Measurements from ENCODE around the gene AVP.
"Not testable (repeated sequence)": the region's sequence is repeated elsewhere in the genome, so short reads cannot be mapped to it uniquely, and the experiment has no call there.

DNA sequence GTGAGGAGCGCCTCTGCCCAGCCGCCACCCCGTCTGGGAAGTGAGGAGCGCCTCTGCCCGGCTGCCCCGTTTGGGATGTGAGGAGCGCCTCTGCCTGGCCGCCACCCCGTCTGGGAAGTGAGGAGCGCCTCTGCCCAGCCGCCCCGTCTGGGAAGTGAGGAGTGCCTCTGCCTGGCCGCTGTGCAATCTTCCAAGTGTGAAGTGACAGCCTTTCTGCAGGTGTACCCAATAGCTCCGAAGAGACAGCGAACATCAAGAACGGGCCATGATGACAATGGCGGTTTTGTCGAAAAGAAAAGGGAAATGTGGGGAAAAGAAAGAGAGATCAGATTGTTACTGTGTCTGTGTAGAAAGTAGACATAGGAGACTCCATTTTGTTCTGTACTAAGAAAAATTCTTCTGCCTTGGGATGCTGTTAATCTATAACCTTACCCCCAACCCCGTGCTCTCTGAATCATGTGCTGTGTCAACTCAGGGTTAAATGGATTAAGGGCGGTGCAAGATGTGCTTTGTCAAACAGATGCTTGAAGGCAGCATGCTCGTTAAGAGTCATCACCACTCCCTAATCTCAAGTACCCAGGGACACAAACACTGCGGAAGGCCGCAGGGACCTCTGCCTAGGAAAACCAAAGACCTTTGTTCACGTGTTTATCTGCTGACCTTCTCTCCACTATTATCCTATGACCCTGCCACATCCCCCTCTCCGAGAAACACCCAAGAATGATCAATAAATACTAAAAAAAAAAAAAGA lies 41.4 kb upstream of the AVP start:
- TF ChIP-seq, protein P1, sequence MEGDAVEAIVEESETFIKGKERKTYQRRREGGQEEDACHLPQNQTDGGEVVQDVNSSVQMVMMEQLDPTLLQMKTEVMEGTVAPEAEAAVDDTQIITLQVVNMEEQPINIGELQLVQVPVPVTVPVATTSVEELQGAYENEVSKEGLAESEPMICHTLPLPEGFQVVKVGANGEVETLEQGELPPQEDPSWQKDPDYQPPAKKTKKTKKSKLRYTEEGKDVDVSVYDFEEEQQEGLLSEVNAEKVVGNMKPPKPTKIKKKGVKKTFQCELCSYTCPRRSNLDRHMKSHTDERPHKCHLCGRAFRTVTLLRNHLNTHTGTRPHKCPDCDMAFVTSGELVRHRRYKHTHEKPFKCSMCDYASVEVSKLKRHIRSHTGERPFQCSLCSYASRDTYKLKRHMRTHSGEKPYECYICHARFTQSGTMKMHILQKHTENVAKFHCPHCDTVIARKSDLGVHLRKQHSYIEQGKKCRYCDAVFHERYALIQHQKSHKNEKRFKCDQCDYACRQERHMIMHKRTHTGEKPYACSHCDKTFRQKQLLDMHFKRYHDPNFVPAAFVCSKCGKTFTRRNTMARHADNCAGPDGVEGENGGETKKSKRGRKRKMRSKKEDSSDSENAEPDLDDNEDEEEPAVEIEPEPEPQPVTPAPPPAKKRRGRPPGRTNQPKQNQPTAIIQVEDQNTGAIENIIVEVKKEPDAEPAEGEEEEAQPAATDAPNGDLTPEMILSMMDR (IDR thresholded peaks at IDR 0.05; ENCODE audit: insufficient read depth, low read length, poor library complexity, severe bottlenecking): not testable (repeated sequence)
- not testable (repeated sequence) for TF ChIP-seq EZH2phosphoT487 (conservative IDR thresholded peaks at IDR 0.05; ENCODE audit: low read length)

Measured in SU-DHL-6 (cell line).